SKM-1 treated with dmso at 0.1 percent for 144 hours (cell line): ENCODE data around the gene STPG2.

Source experiments
- DNase-seq: peaks from one replicate; lab custom pipeline; 2025; ENCODE audit not compliant: unreplicated experiment; lab: John Stamatoyannopoulos, UW

Gene STPG2

GRCh38 chr4:98094118-98094517 lies 49.2 kb downstream of the STPG2 start:
- no peak for DNase-seq

GRCh38 chr4:98093662-98094061 lies 49.6 kb downstream of the STPG2 start:
- DNase-seq: no peak

GRCh38 chr4:98092833-98093439 lies 50.3 kb downstream of the STPG2 start:
- peak; percentile 1 for DNase-seq

GRCh38 chr4:98081936-98082335 lies 61.3 kb downstream of the STPG2 start:
- DNase-seq: no peak

- no peak for DNase-seq
Observed at GRCh38 chr4:98068495-98068894, 74.8 kb downstream of the STPG2 start.

- DNase-seq: no peak
Observed at GRCh38 chr4:98055800-98056501, 87.3 kb downstream of the STPG2 start.

GRCh38 chr4:98046665-98047064 lies 96.6 kb downstream of the STPG2 start:
- no peak for DNase-seq

- no peak for DNase-seq
Observed at GRCh38 chr4:98030059-98030458, 113.2 kb downstream of the STPG2 start.

GRCh38 chr4:98027827-98028226 lies 115.4 kb downstream of the STPG2 start:
- DNase-seq: peak; percentile 19

GRCh38 chr4:98026362-98026761 lies 116.9 kb downstream of the STPG2 start:
- DNase-seq: peak; percentile 1

GRCh38 chr4:98006814-98007412 lies 136.4 kb downstream of the STPG2 start:
- DNase-seq: no peak

- no peak for DNase-seq
Observed at GRCh38 chr4:98006060-98006459, 137.2 kb downstream of the STPG2 start.

GRCh38 chr4:98000940-98001339 lies 142.3 kb downstream of the STPG2 start:
- DNase-seq: no peak

GRCh38 chr4:97998203-97998602 lies 145.1 kb downstream of the STPG2 start:
- no peak for DNase-seq

- DNase-seq: no peak
Observed at GRCh38 chr4:97994765-97995465, 148.4 kb downstream of the STPG2 start.

- DNase-seq: no peak
Observed at GRCh38 chr4:97990409-97990808, 152.9 kb downstream of the STPG2 start.

GRCh38 chr4:97987019-97987648 lies 156.1 kb downstream of the STPG2 start:
- DNase-seq: peak; percentile 36

GRCh38 chr4:97984545-97985131 lies 158.6 kb downstream of the STPG2 start:
- peak; percentile 14 for DNase-seq

- no peak for DNase-seq
Observed at GRCh38 chr4:97978791-97979488, 164.3 kb downstream of the STPG2 start.

- no peak for DNase-seq
Observed at GRCh38 chr4:97953171-97953941, 189.9 kb downstream of the STPG2 start.
